K562 (cell line): ENCODE data around the gene DOCK7. TPM values are rescaled to one million over a fixed set of nuclear protein-coding genes. Genes with fewer than 3 reads are reported as not detected.

Source experiments
- ATAC-seq: fragments of 200-7000 bp; cut with Tn5 transposase; 3 replicates; pipeline ENCODE4 v1.9.1; 2020; ENCODE audit warnings: moderate library complexity
- BruUV-seq: library from RNA; stranded (reverse); fragments of 400-500 nt; replicated peaks from 2 replicates; lab custom pipeline; 2021; lab: Mats Ljungman, UMichigan
- CTCF ChIA-PET: fragments of 300-600 bp; formaldehyde crosslinking; extraction: SDS; loops from one replicate; lab custom pipeline; 2021; ENCODE audit warnings: low intra/inter-chr PET ratio; lab: Yijun Ruan, JAX
- POLR2A ChIA-PET: fragments of 300-600, 350-650 bp; sonication (Branson Sonifier 250); formaldehyde crosslinking; extraction: SDS; loops from one replicate; lab custom pipeline; 2021; ENCODE audit warnings: antibody characterized with exemption, inconsistent platforms; lab: Yijun Ruan, JAX
- DNase-seq, 4 experiments: peaks; one replicate each; pipeline versions ENCODE4 v3.0.0 to v3.0.0-alpha.2; 2011 to 2018; ENCODE audit warnings: low spot score in 3 of 4, mixed read lengths in 3 of 4; ENCODE audit errors: extremely low read depth in 1 of 4
- FAIRE-seq: peaks from 2 replicates; lab custom pipeline; 2011; peaks lifted over from hg19 to GRCh38; lab: Jason Lieb, UNC
- H2AFZ ChIP-seq: 2 replicates; pipeline ENCODE4 v1.6.0; 2011; ENCODE audit warnings: low read depth, low read length, control low read depth, inconsistent platforms
- H3K27ac ChIP-seq: fragments of 200-600 bp; 3 replicates; pipeline ENCODE4 v1.8.0; 2011; ENCODE audit warnings: low read depth, mild to moderate bottlenecking, control low read depth, inconsistent platforms, low read length, moderate library complexity, mixed read lengths; ENCODE audit errors: extremely low read depth
- H3K27me3 ChIP-seq, 2 experiments: fragments of 300-600 bp in 1 of 2; 2 replicates in 1 of 2; 3 replicates in 1 of 2; pipeline versions ENCODE4 v1.6.0 to v1.8.0; 2011; ENCODE audit warnings: inconsistent platforms in 2 of 2, low read length in 2 of 2, mild to moderate bottlenecking in 1 of 2, mixed read lengths in 1 of 2, moderate library complexity in 1 of 2; ENCODE audit not compliant: control insufficient read depth in 2 of 2, insufficient read depth in 2 of 2
- H3K36me3 ChIP-seq: fragments of 300-600 bp; 3 replicates; pipeline ENCODE4 v1.8.0; 2011; ENCODE audit warnings: mild to moderate bottlenecking, low read length, inconsistent platforms; ENCODE audit not compliant: control insufficient read depth, insufficient read depth
- H3K4me1 ChIP-seq, 2 experiments: fragments of 200-600 bp in 1 of 2; replicated peaks in 1 of 2; 2 replicates in 1 of 2; 3 replicates in 1 of 2; pipeline versions ENCODE4 v1.5.1 to v1.8.0; 2011; ENCODE audit warnings: inconsistent platforms in 2 of 2, low read length in 2 of 2, mild to moderate bottlenecking in 1 of 2, mixed read lengths in 1 of 2, moderate library complexity in 1 of 2; ENCODE audit not compliant: control insufficient read depth in 2 of 2, insufficient read depth in 2 of 2
- H3K4me2 ChIP-seq: 2 replicates; pipeline ENCODE4 v1.6.1; 2011; ENCODE audit warnings: low read length, control low read depth, inconsistent platforms, mixed read lengths; ENCODE audit not compliant: insufficient read depth
- H3K4me3 ChIP-seq: fragments of 200-600 bp; sonication (generic), shearing (Covaris generic); 2 replicates; pipeline ENCODE4 v1.5.1; 2016; ENCODE audit warnings: control low read depth, inconsistent platforms
- H3K79me2 ChIP-seq: fragments of 200-600 bp; 3 replicates; pipeline ENCODE4 v1.8.0; 2011; ENCODE audit warnings: low read length, inconsistent platforms; ENCODE audit not compliant: control insufficient read depth, insufficient read depth
- H3K9ac ChIP-seq, 2 experiments: 2 replicates each; pipeline versions ENCODE4 v1.6.0 to v1.6.1; 2011; ENCODE audit warnings: low read depth in 2 of 2, low read length in 2 of 2, control low read depth in 1 of 2, inconsistent platforms in 1 of 2, mild to moderate bottlenecking in 1 of 2, mixed read lengths in 1 of 2; ENCODE audit not compliant: insufficient read depth in 1 of 2
- H3K9me1 ChIP-seq: one replicate; pipeline ENCODE4 v1.6.0; 2011; ENCODE audit warnings: inconsistent platforms, mild to moderate bottlenecking, low read length, moderate library complexity; ENCODE audit not compliant: control insufficient read depth, insufficient read depth
- H3K9me3 ChIP-seq: replicated peaks from 2 replicates; pipeline ENCODE4 v1.5.1; 2011; ENCODE audit warnings: low read depth, low read length, inconsistent platforms; ENCODE audit not compliant: control insufficient read depth, insufficient read depth
- H4K20me1 ChIP-seq: replicated peaks from 2 replicates; pipeline ENCODE4 v1.6.1; 2011; ENCODE audit warnings: low read length, inconsistent platforms, mixed read lengths; ENCODE audit not compliant: control insufficient read depth, insufficient read depth
- ASH1L ChIP-seq: fragments of 450-650 bp; IDR thresholded peaks from 2 replicates; pipeline ENCODE4 v1.6.1; 2018; ENCODE audit warnings: borderline replicate concordance, mild to moderate bottlenecking, low read depth; ENCODE audit not compliant: partially characterized antibody
- CREBBP ChIP-seq: IDR thresholded peaks from one replicate; pipeline ENCODE4 v1.6.1; 2012; ENCODE audit warnings: low read depth, mild to moderate bottlenecking, control low read depth, inconsistent platforms, low read length
- DNMT1 ChIP-seq: fragments of 450-650 bp; IDR thresholded peaks from 2 replicates; pipeline ENCODE4 v1.6.1; 2016; ENCODE audit warnings: antibody characterized with exemption, mild to moderate bottlenecking
- GATAD2B ChIP-seq: fragments of 450-650 bp; IDR thresholded peaks from 2 replicates; pipeline ENCODE4 v1.6.1; 2017; ENCODE audit warnings: mild to moderate bottlenecking, borderline replicate concordance
- GTF2B ChIP-seq: IDR thresholded peaks from 2 replicates; pipeline ENCODE4 v1.6.1; 2011; ENCODE audit not compliant: insufficient read length; ENCODE audit errors: extremely low read depth
- LCOR ChIP-seq: sonication (generic); formaldehyde crosslinking; IDR thresholded peaks from 2 replicates; pipeline ENCODE4 v1.8.0; 2022; ENCODE audit warnings: mild to moderate bottlenecking, missing genetic modification reagents
- MTA3 ChIP-seq: fragments of 450-650 bp; formaldehyde crosslinking; IDR thresholded peaks from 2 replicates; pipeline ENCODE4 v1.6.1; 2017; ENCODE audit warnings: mild to moderate bottlenecking, borderline replicate concordance
- NFRKB ChIP-seq: fragments of 450-650 bp; IDR thresholded peaks from 2 replicates; pipeline ENCODE4 v1.6.1; 2016; ENCODE audit warnings: low read depth
- RERE ChIP-seq: sonication (generic); formaldehyde crosslinking; IDR thresholded peaks from 2 replicates; pipeline ENCODE4 v1.8.0; 2023; ENCODE audit warnings: missing genetic modification reagents, mild to moderate bottlenecking, borderline replicate concordance
- in situ Hi-C: fragments of 300-500 bp; cut with MboI; formaldehyde crosslinking; loops from 4 replicates; pipeline ENCODE4 v1.15.0; 2018; ENCODE audit warnings: inconsistent platforms, mixed read lengths
- intact Hi-C: fragments of 100-400 bp; cut with micrococcal nuclease; formaldehyde crosslinking; loops from 2 replicates; pipeline ENCODE4 v1.14.2; 2022
- polyA plus RNA-seq, 8 experiments: library from polyadenylated mRNA; depleted of rRNA in 4 of 8; stranded (reverse) in 5 of 8; unstranded in 3 of 8; fragments of >200 nt; fragmentation: Nextera tagmentation in 2 of 8; fragmentation: Illumina TruSeq in 1 of 8; extraction: Ambion mirVana in 2 of 8; extraction: Trizol in 1 of 8; gene quantifications; 2 replicates each; pipeline versions ENCODE4 v1.2.1 to v1.2.3, GENCODE V29; 2011 to 2014; ENCODE audit warnings: inconsistent platforms in 1 of 8, missing spikeins in 1 of 8
- total RNA-seq, 7 experiments: library from RNA; depleted of rRNA in 6 of 7; stranded (reverse); fragments of >200 nt in 6 of 7; fragmentation: Illumina TruSeq in 2 of 7; extraction: Trizol in 2 of 7; gene quantifications; 2 replicates each; pipeline versions ENCODE4 v1.2.1 to v1.2.3, GENCODE V29; 2011 to 2021; ENCODE audit warnings: low replicate concordance in 1 of 7

Gene DOCK7
- total and polyA plus RNA-seq, 9 of the 15 experiments (the other 6 are each of a cell fraction or from before 2014, with no cell fraction given), result 4.9 to 35.1 (median 12.6) TPM

- FAIRE-seq (no peak), DNase-seq (no peak), ATAC-seq (no peak)
- BruUV-seq, result no TSS peak
- Histone ChIP-seq H4K20me1 (no peaks in the 10 kb centered on the region), H3K9me1 (no peaks in the 10 kb centered on the region), H3K9ac (no peak overlapping the region), H3K36me3 (no peaks in the 10 kb centered on the region), H3K4me1 (peaks cover 0 to 4% of the 10 kb centered on the region in 2 experiments; a peak in 1 of 5 replicates), H3K27me3 (no peaks in the 10 kb centered on the region), H3K4me2 (no peak overlapping the region), H2AFZ (no peak overlapping the region), H3K79me2 (no peaks in the 10 kb centered on the region), H3K9me3 (no peaks in the 10 kb centered on the region), H3K4me3 (no peak overlapping the region), H3K27ac (no peak overlapping the region)
- in situ Hi-C loops, result no loop called here
- POLR2A ChIA-PET, result no interaction called here
- TF ChIP-seq CREBBP, result no peak
- TF ChIP-seq NFRKB, result no peak
- TF ChIP-seq ASH1L, result no peak
- no peak for TF ChIP-seq GTF2B
- no peak for TF ChIP-seq LCOR (CRISPR knock-in tag)
- no peak for TF ChIP-seq RERE (CRISPR knock-in tag)
- TF ChIP-seq DNMT1, result no peak
- TF ChIP-seq GATAD2B, result no peak
- TF ChIP-seq MTA3, result no peak
- intact Hi-C loops, result no loop called here
- CTCF ChIA-PET, result no interaction called here
These were observed 34.6 kb upstream of the DOCK7 start for GRCh38 chr1:62722796-62723195.
